Measurements from ENCODE around the gene SLC12A1.
"Not testable (repeated sequence)": the region's sequence is repeated elsewhere in the genome, so short reads cannot be mapped to it uniquely, and the experiment has no call there.

Gene SLC12A1

DNA sequence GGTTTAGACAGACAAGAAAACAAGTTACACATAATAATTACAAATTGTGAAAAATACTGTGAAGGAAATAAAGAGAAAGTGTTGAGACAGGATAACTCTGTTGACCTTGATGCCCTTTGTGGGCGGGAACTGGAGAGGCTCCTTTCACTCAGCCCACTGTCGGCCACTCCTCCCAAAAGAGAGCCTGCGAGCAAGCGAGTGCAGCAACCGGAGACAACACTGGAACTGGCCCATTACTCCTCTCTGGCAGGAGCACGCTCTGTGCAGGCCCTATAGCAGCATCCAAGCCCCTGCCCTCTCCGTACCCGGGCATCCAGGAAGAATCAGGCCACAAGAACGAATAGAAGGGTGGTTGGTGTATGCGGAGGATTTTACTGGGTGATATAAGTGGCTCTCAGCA lies 108.9 kb downstream of the SLC12A1 start:
- Histone ChIP-seq H3K9ac (ENCODE audit: low read depth, low read length) (no peak overlapping the region), H3K9me3 (ENCODE audit: control insufficient read depth, insufficient read depth, low read length) (no peaks in the 10 kb centered on the region), H3K27me3 (ENCODE audit: control insufficient read depth, insufficient read depth, low read length) (no peaks in the 10 kb centered on the region)

DNA sequence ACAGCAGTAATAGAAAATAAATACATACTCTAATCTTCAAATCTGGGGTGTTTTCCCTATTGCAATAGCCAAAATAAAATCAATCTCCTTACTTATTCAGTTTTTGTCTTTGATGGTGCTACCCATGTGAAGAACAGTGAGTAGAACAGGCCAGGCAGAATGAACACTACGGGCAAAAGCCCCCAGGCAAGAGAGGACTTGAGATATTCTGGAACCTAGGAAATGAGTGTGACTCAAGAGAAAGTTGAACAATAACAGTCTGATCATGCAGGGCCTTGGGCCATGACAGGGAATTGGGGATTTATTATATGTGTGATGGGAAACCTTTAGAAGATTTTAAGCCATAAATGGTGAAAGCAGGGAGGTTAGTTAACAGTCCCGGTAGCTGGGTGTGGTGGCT lies 111.1 kb downstream of the SLC12A1 start:
- H3K9me3 ChIP-seq (ENCODE audit: control insufficient read depth, insufficient read depth, low read length) = no peaks in the 10 kb centered on the region
- H3K4me1 ChIP-seq (ENCODE audit: control insufficient read depth, insufficient read depth, low read length) = peaks cover 9% of the 10 kb centered on the region
- no peak overlapping the region for H3K4me3 ChIP-seq (ENCODE audit: low read depth, low read length)
- no peaks in the 10 kb centered on the region for H3K36me3 ChIP-seq (ENCODE audit: control insufficient read depth, insufficient read depth, low read length)
- H3K9ac ChIP-seq (ENCODE audit: low read depth, low read length) = no peak overlapping the region
- no peaks in the 10 kb centered on the region for H3K27me3 ChIP-seq (ENCODE audit: control insufficient read depth, insufficient read depth, low read length)

More for the DNA sequence above, 108.9 kb downstream of the SLC12A1 start:
- Histone ChIP-seq H3K4me1 (ENCODE audit: control insufficient read depth, insufficient read depth, low read length) (peaks cover 9% of the 10 kb centered on the region), H3K36me3 (ENCODE audit: control insufficient read depth, insufficient read depth, low read length) (no peaks in the 10 kb centered on the region), H3K4me3 (ENCODE audit: low read depth, low read length) (no peak overlapping the region)

DNA sequence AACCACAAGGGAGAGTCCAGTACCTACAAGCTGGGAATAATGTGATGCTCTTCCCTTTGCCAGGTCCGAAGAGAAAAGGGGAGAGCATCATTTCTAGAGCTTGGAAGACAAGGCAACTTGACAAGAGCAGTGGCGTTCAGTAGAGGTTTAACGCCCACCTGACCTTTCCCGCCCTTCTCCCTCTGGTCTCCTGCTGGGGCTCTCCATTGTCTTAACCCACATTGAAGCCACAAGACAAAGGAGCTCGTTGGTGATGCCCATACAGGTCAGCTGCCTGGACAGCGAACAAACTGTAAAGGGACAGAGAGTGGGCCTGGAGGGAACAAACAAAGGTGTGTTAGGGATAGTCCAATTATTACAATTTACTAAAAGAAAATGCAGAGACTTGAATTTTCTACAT lies 112.0 kb downstream of the SLC12A1 start:
- Histone ChIP-seq H3K36me3 (ENCODE audit: control insufficient read depth, insufficient read depth, low read length) (no peaks in the 10 kb centered on the region), H3K9ac (ENCODE audit: low read depth, low read length) (no peak overlapping the region), H3K27me3 (ENCODE audit: control insufficient read depth, insufficient read depth, low read length) (no peaks in the 10 kb centered on the region), H3K9me3 (ENCODE audit: control insufficient read depth, insufficient read depth, low read length) (no peaks in the 10 kb centered on the region), H3K4me1 (ENCODE audit: control insufficient read depth, insufficient read depth, low read length) (peaks cover 9% of the 10 kb centered on the region), H3K4me3 (ENCODE audit: low read depth, low read length) (no peak overlapping the region)

GRCh38 chr15:48323294-48323693 lies 117.2 kb downstream of the SLC12A1 start:
- no peak overlapping the region for H3K9ac ChIP-seq (ENCODE audit: low read depth, low read length)
- H3K4me3 ChIP-seq (ENCODE audit: low read depth, low read length) = no peak overlapping the region
- no peaks in the 10 kb centered on the region for H3K9me3 ChIP-seq (ENCODE audit: control insufficient read depth, insufficient read depth, low read length)
- H3K27me3 ChIP-seq (ENCODE audit: control insufficient read depth, insufficient read depth, low read length) = no peaks in the 10 kb centered on the region
- no peaks in the 10 kb centered on the region for H3K36me3 ChIP-seq (ENCODE audit: control insufficient read depth, insufficient read depth, low read length)
- peaks cover 2% of the 10 kb centered on the region for H3K4me1 ChIP-seq (ENCODE audit: control insufficient read depth, insufficient read depth, low read length)

DNA sequence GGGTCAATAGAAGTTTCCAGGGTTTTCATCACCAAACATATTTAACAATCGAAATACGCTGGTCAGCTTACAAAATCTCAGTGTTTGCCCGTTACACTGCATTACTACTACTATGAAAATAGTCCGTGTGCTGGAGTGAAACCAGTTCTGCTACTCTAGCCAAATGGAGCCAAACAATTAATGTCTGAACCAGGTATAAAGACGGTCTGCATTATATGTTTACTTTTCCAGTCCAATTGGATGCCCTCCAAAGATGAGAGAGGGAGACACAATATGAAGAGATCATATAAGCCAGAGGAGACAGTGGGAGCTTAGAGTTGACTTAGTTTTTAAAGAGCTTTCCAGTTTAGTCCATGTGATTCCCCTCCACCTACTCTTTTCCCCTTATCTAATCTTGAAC lies 118.8 kb downstream of the SLC12A1 start:
- H3K4me1 ChIP-seq (ENCODE audit: control insufficient read depth, insufficient read depth, low read length) = no peaks in the 10 kb centered on the region
- H3K4me3 ChIP-seq (ENCODE audit: low read depth, low read length) = no peak overlapping the region
- no peak overlapping the region for H3K9ac ChIP-seq (ENCODE audit: low read depth, low read length)
- H3K36me3 ChIP-seq (ENCODE audit: control insufficient read depth, insufficient read depth, low read length) = no peaks in the 10 kb centered on the region
- H3K27me3 ChIP-seq (ENCODE audit: control insufficient read depth, insufficient read depth, low read length) = no peaks in the 10 kb centered on the region
- H3K9me3 ChIP-seq (ENCODE audit: control insufficient read depth, insufficient read depth, low read length) = no peaks in the 10 kb centered on the region

- H3K4me3 ChIP-seq (ENCODE audit: low read depth, low read length) = no peak overlapping the region
- H3K9ac ChIP-seq (ENCODE audit: low read depth, low read length) = no peak overlapping the region
- no peaks in the 10 kb centered on the region for H3K36me3 ChIP-seq (ENCODE audit: control insufficient read depth, insufficient read depth, low read length)
- H3K9me3 ChIP-seq (ENCODE audit: control insufficient read depth, insufficient read depth, low read length) = no peaks in the 10 kb centered on the region
- no peaks in the 10 kb centered on the region for H3K4me1 ChIP-seq (ENCODE audit: control insufficient read depth, insufficient read depth, low read length)
- no peaks in the 10 kb centered on the region for H3K27me3 ChIP-seq (ENCODE audit: control insufficient read depth, insufficient read depth, low read length)
Observed at GRCh38 chr15:48325400-48325799, 119.3 kb downstream of the SLC12A1 start.

DNA sequence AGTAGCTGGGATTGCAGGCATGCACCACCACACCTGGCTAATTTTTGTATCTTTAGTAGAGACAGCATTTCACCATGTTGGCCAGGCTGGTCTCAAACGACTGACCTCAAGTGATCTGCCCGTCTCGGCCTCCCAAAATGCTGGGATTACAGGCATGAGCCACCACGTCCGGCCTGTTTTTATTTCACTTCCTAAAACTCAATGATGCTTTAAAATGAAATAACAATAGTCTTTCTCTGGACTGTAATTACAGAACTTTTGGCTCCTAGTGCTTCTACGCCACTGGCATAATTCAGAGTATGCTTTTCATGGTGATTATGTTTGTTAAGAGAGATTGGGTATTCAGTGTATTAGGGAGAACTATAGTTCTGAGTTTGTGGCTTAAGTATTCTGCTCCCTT lies 120.1 kb downstream of the SLC12A1 start:
- H3K9ac ChIP-seq (ENCODE audit: low read depth, low read length) = not testable (repeated sequence)

DNA sequence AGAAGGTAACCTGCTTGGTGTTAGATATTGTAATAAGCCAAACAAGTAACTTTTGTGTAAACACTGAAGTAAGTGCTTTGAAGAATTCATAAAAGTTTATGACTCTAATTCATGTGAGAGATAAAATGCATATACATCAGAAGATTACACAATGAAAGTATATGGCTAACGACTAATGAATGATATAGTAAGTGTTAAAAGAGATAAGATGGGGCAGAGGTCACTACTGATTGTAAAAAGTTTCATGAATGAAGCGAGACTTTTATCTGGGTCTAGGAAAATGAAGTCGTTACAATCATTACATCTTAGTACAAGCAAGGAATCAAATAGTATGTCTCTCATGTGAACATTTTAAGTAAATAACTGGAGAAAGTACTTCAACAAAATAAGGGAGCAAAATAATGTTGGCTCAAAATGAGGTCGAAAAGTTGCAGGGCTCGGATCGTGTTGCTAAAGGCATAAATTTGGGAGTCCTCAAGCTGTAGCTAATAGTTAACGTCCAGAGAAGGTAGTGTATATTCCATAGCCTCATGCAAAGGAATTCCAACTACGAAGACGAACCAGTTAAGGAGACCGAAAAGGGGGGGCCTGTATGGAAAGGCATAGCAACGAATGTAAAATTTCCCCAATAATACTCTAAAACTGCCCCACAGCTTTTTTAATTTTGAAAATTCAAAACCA lies 124.1 kb downstream of the SLC12A1 start:
- no peaks in the 10 kb centered on the region for H3K9me3 ChIP-seq (ENCODE audit: control insufficient read depth, insufficient read depth, low read length)
- H3K4me1 ChIP-seq (ENCODE audit: control insufficient read depth, insufficient read depth, low read length) = peaks cover 2% of the 10 kb centered on the region
- peak overlapping the region; percentile 90 for H3K4me3 ChIP-seq (ENCODE audit: low read depth, low read length)
- H3K9ac ChIP-seq (ENCODE audit: low read depth, low read length) = peak overlapping the region; percentile 1
- H3K36me3 ChIP-seq (ENCODE audit: control insufficient read depth, insufficient read depth, low read length) = no peaks in the 10 kb centered on the region
- H3K27me3 ChIP-seq (ENCODE audit: control insufficient read depth, insufficient read depth, low read length) = no peaks in the 10 kb centered on the region

More for the DNA sequence above, 120.1 kb downstream of the SLC12A1 start:
- H3K4me3 ChIP-seq (ENCODE audit: low read depth, low read length); H3K36me3 ChIP-seq (ENCODE audit: control insufficient read depth, insufficient read depth, low read length); H3K9me3 ChIP-seq (ENCODE audit: control insufficient read depth, insufficient read depth, low read length); H3K27me3 ChIP-seq (ENCODE audit: control insufficient read depth, insufficient read depth, low read length); H3K4me1 ChIP-seq (ENCODE audit: control insufficient read depth, insufficient read depth, low read length): not testable (repeated sequence)

DNA sequence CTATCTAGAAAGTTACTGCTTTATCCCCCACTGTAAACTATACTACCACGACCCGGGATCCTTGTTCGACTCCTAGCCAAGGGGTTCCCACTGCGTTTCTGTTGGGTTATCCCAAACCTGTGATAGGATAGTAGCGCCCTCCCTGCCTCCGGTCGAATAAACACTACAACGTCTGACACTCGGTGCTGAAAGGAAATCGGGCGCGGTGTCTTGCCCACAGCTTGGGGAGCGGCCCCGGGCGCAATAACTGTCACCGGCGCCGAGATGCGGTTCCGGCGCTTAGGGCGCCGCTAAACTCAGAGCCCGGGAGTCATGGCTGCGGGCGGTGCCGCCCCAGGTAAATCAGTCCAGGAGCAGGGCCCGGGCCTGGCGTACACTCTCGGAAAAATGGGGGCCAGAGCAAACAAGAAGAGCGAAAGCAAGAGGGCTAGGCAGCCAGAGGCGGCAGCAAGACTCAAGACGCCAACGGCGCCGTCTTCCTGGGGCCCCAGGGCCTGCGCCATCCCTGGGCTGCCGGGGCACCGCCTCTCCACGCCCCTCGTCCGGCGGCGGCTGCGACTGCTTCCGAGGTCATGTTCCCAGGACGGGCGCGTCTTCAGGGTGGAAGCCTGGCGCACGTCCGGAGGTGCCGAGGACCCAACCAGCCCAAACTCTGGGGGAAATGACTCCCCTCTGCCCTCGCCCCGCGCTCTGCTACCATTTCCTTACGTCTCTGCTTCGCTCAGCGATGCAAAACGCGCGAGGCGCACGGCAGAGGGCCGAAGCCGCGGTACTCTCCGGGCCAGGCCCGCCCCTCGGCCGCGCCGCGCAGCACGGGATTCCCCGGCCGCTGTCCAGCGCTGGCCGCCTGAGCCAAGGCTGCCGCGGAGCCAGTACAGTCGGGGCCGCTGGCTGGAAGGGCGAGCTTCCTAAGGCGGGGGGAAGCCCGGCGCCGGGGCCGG lies 125.0 kb downstream of the SLC12A1 start, which contains the start of gene DUT:
Gene DUT, plus strand, starts transcription at position 575 of the 941 bp plus-strand sequence. Its CDS starts 87 bp downstream, at position 662.
- Histone ChIP-seq H3K27me3 (ENCODE audit: control insufficient read depth, insufficient read depth, low read length) (no peaks in the 10 kb centered on the region), H3K9me3 (ENCODE audit: control insufficient read depth, insufficient read depth, low read length) (no peaks in the 10 kb centered on the region), H3K4me1 (ENCODE audit: control insufficient read depth, insufficient read depth, low read length) (peaks cover 2% of the 10 kb centered on the region), H3K9ac (ENCODE audit: low read depth, low read length) (peak within 1 kb of the TSS; percentile 89), H3K4me3 (ENCODE audit: low read depth, low read length) (peak within 1 kb of the TSS; percentile 90), H3K36me3 (ENCODE audit: control insufficient read depth, insufficient read depth, low read length) (no peaks in the 10 kb centered on the region)

- no peaks in the 10 kb centered on the region for H3K9me3 ChIP-seq (ENCODE audit: control insufficient read depth, insufficient read depth, low read length)
- peaks cover 5% of the 10 kb centered on the region for H3K36me3 ChIP-seq (ENCODE audit: control insufficient read depth, insufficient read depth, low read length)
- peak overlapping the region; percentile 89 for H3K9ac ChIP-seq (ENCODE audit: low read depth, low read length)
- no peaks in the 10 kb centered on the region for H3K27me3 ChIP-seq (ENCODE audit: control insufficient read depth, insufficient read depth, low read length)
- peak overlapping the region; percentile 90 for H3K4me3 ChIP-seq (ENCODE audit: low read depth, low read length)
- H3K4me1 ChIP-seq (ENCODE audit: control insufficient read depth, insufficient read depth, low read length) = peaks cover 2% of the 10 kb centered on the region
Observed at GRCh38 chr15:48331796-48332641, 125.9 kb downstream of the SLC12A1 start.

GRCh38 chr15:48332642-48333034 lies 126.5 kb downstream of the SLC12A1 start:
- Histone ChIP-seq H3K4me1 (ENCODE audit: control insufficient read depth, insufficient read depth, low read length) (peaks cover 2% of the 10 kb centered on the region), H3K9me3 (ENCODE audit: control insufficient read depth, insufficient read depth, low read length) (no peaks in the 10 kb centered on the region), H3K9ac (ENCODE audit: low read depth, low read length) (peak overlapping the region; percentile 71), H3K36me3 (ENCODE audit: control insufficient read depth, insufficient read depth, low read length) (peaks cover 5% of the 10 kb centered on the region), H3K27me3 (ENCODE audit: control insufficient read depth, insufficient read depth, low read length) (no peaks in the 10 kb centered on the region), H3K4me3 (ENCODE audit: low read depth, low read length) (peak overlapping the region; percentile 90)

Data from iPS-15b (cell line).